GM23248 (cell line): ENCODE data around the gene C18orf32. TPM values are rescaled to one million over a fixed set of nuclear protein-coding genes. Genes with fewer than 3 reads are reported as not detected.

Experiments used
- DNase-seq: peaks from one replicate; pipeline ENCODE4 v3.0.0-alpha.2; 2015
- H2AFZ ChIP-seq: fragments of 200-600 bp; sonication (generic); 2 replicates; pipeline ENCODE4 v1.6.1; 2016; ENCODE audit warnings: antibody characterized with exemption
- H3F3A ChIP-seq: fragments of 200-600 bp; sonication (generic); 2 replicates; pipeline ENCODE4 v1.6.1; 2016; ENCODE audit warnings: mild to moderate bottlenecking, antibody characterized with exemption, mixed run types; ENCODE audit not compliant: insufficient read depth
- H3K27ac ChIP-seq: fragments of 200-600 bp; sonication (generic); 2 replicates; pipeline ENCODE4 v1.5.1; 2016; ENCODE audit warnings: mild to moderate bottlenecking
- H3K27me3 ChIP-seq: fragments of 200-600 bp; sonication (generic); replicated peaks from 2 replicates; pipeline ENCODE4 v1.6.1; 2016; ENCODE audit warnings: mild to moderate bottlenecking; ENCODE audit not compliant: insufficient read depth
- H3K36me3 ChIP-seq: fragments of 200-600 bp; sonication (generic); 2 replicates; pipeline ENCODE4 v1.6.1; 2016; ENCODE audit warnings: low read depth, mild to moderate bottlenecking
- H3K4me1 ChIP-seq: fragments of 200-600 bp; sonication (generic); 2 replicates; pipeline ENCODE4 v1.6.1; 2016; ENCODE audit warnings: mild to moderate bottlenecking; ENCODE audit not compliant: insufficient read depth
- H3K4me2 ChIP-seq: fragments of 200-600 bp; sonication (generic); one replicate; pipeline ENCODE4 v1.6.1; 2016; ENCODE audit warnings: mild to moderate bottlenecking; ENCODE audit not compliant: unreplicated experiment
- H3K4me3 ChIP-seq: fragments of 200-600 bp; sonication (generic); 2 replicates; pipeline ENCODE4 v1.5.1; 2016; ENCODE audit warnings: mild to moderate bottlenecking
- H3K79me2 ChIP-seq: fragments of 200-600 bp; sonication (generic); 2 replicates; pipeline ENCODE4 v1.6.1; 2016; ENCODE audit warnings: mild to moderate bottlenecking; ENCODE audit not compliant: insufficient read depth
- H3K9ac ChIP-seq: fragments of 200-600 bp; sonication (generic); 2 replicates; pipeline ENCODE4 v1.6.1; 2016; ENCODE audit warnings: mild to moderate bottlenecking
- H3K9me2 ChIP-seq: fragments of 200-600 bp; sonication (generic); 2 replicates; pipeline ENCODE4 v1.6.1; 2016; ENCODE audit warnings: mixed run types, mild to moderate bottlenecking, moderate library complexity; ENCODE audit not compliant: insufficient read depth
- H3K9me3 ChIP-seq: fragments of 200-600 bp; sonication (generic); one replicate; pipeline ENCODE4 v1.6.1; 2017; ENCODE audit warnings: low read depth
- H4K20me1 ChIP-seq: fragments of 200-600 bp; sonication (generic); 2 replicates; pipeline ENCODE4 v1.6.0; 2016; ENCODE audit not compliant: insufficient read depth
- EZH2 ChIP-seq: fragments of 200-600 bp; sonication (generic); IDR thresholded peaks from 2 replicates; pipeline ENCODE4 v1.6.1; 2018; ENCODE audit warnings: antibody characterized with exemption, mild to moderate bottlenecking; ENCODE audit not compliant: insufficient read depth, poor library complexity, severe bottlenecking
- EZH2phosphoT487 ChIP-seq: fragments of 200-600 bp; sonication (generic); IDR thresholded peaks from 2 replicates; pipeline ENCODE4 v1.6.1; 2018; ENCODE audit warnings: antibody characterized with exemption, moderate library complexity, mild to moderate bottlenecking, low read depth; ENCODE audit not compliant: insufficient read depth
- WGBS, 2 experiments: methylation state at CpG; one replicate each; pipeline ENCODE4 v1.1.6; 2015 to 2017; ENCODE audit warnings: low lambda C conversion rate in 2 of 2, low coverage in 1 of 2; ENCODE audit errors: missing lambda C conversion rate in 2 of 2; 5-methylcytosine and 5-hydroxymethylcytosine counted together
- in situ Hi-C: fragments of 300-500 bp; cut with MboI; formaldehyde crosslinking; loops from 2 replicates; pipeline ENCODE4 v1.15.0; 2020
- polyA plus RNA-seq: library from polyadenylated mRNA; unstranded; fragments of >200 nt; fragmentation: Nextera tagmentation; extraction: Ambion mirVana; gene quantifications from 2 replicates; pipeline ENCODE4 v1.2.1, GENCODE V29; 2016
- total RNA-seq: library from RNA; depleted of rRNA; stranded (reverse); fragments of >200 nt; shearing (Covaris generic); gene quantifications from 2 replicates; pipeline ENCODE4 v1.2.3, GENCODE V29; 2014; rRNA removed

Gene C18orf32
- total RNA-seq (26.6 and 43.7 TPM in 2 replicates), polyA plus RNA-seq (77.0 and 78.2 TPM in 2 replicates)

- in situ Hi-C loops, result no loop called here
- WGBS, 2 experiments, result 4 to 7% methylated on average over 43 to 69 of the region's 69 CpGs
These were observed at the start of gene C18orf32 for GRCh38 chr18:49486953-49487710. Gene C18orf32, minus strand, starts transcription at chr18:49487234. Its CDS starts 3,486 bp downstream, at chr18:49483748.

GRCh38 chr18:49534846-49535601 is 48.0 kb upstream of the C18orf32 start:
- no peaks in the 10 kb centered on the region for H3K4me1 ChIP-seq
- 83% methylated on average over 1 of the region's 1 CpG for WGBS, 2 experiments
- H3F3A ChIP-seq, result no peaks in the 10 kb centered on the region
- DNase-seq, result no peak
- no peaks in the 10 kb centered on the region for H3K79me2 ChIP-seq
- H3K27ac ChIP-seq, result no peak overlapping the region
- H2AFZ ChIP-seq, result no peak overlapping the region
- no peak for TF ChIP-seq EZH2
- no peak for TF ChIP-seq EZH2phosphoT487
- H4K20me1 ChIP-seq, result no peaks in the 10 kb centered on the region
- no peak overlapping the region for H3K4me3 ChIP-seq
- H3K4me2 ChIP-seq, result no peak overlapping the region
- H3K36me3 ChIP-seq, result no peaks in the 10 kb centered on the region
- H3K9ac ChIP-seq, result no peak overlapping the region
- no peaks in the 10 kb centered on the region for H3K9me3 ChIP-seq
- H3K27me3 ChIP-seq, result no peaks in the 10 kb centered on the region
- in situ Hi-C loops, result no loop called here
- no peaks in the 10 kb centered on the region for H3K9me2 ChIP-seq

More at GRCh38 chr18:49486953-49487710, at the start of gene C18orf32:
- H3K9me2 ChIP-seq, result no peaks in the 10 kb centered on the region
- peaks cover 2% of the 10 kb centered on the region; the same call in 1 of the 2 replicates for H4K20me1 ChIP-seq
- peak within 1 kb of the TSS; percentile 95 for H3K4me3 ChIP-seq
- peaks cover 72% of the 10 kb centered on the region for H3K79me2 ChIP-seq
- no peak for TF ChIP-seq EZH2phosphoT487
- no peak for TF ChIP-seq EZH2
- peak; percentile 97 for DNase-seq
- peak within 1 kb of the TSS; percentile 91 for H3K9ac ChIP-seq
- peaks cover 56% of the 10 kb centered on the region for H3F3A ChIP-seq
- H3K4me1 ChIP-seq, result peaks cover 27% of the 10 kb centered on the region
- H3K36me3 ChIP-seq, result peaks cover 53% of the 10 kb centered on the region
- H3K27ac ChIP-seq, result peak within 1 kb of the TSS; percentile 97
- peak within 1 kb of the TSS; percentile 99 for H3K4me2 ChIP-seq
- peak within 1 kb of the TSS; percentile 85 for H2AFZ ChIP-seq
- H3K9me3 ChIP-seq, result no peaks in the 10 kb centered on the region
- H3K27me3 ChIP-seq, result no peaks in the 10 kb centered on the region

DNA sequence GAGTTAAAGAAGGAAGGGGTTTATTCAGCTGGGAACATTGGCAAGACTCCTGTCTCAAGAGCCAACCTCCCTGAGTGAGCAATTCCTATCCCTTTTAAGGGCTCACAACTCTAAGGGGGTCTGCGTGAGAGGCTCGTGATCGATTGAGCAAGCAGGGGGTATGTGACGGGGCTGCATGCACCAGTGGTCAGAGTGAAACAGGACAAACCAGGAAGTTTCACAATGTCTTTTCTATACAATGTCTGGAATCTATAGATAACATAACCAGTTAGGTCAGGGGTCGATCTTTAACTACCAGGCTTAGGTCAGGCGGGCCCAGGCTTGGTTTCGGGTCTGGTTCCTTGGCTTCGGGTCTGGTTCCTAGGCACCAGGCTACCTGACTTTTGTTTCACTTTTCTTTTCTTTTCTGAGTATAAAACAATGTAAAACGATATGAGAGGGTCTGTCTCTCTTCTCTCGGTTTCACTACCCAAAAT is 44.7 kb upstream of the C18orf32 start:
- H3K9me3 ChIP-seq, result no peaks in the 10 kb centered on the region
- 77 to 81% methylated on average over 10 of the region's 10 CpGs for WGBS, 2 experiments
- in situ Hi-C loops, result no loop called here
- no peaks in the 10 kb centered on the region for H4K20me1 ChIP-seq
- H3K79me2 ChIP-seq, result no peaks in the 10 kb centered on the region
- H3K4me2 ChIP-seq, result no peak overlapping the region
- no peaks in the 10 kb centered on the region for H3K9me2 ChIP-seq
- no peak overlapping the region for H3K9ac ChIP-seq
- H3K36me3 ChIP-seq, result no peaks in the 10 kb centered on the region
- no peak for DNase-seq
- no peak for TF ChIP-seq EZH2
- TF ChIP-seq EZH2phosphoT487, result no peak
- H3F3A ChIP-seq, result no peaks in the 10 kb centered on the region
- no peak overlapping the region for H2AFZ ChIP-seq
- no peak overlapping the region for H3K4me3 ChIP-seq
- H3K27me3 ChIP-seq, result no peaks in the 10 kb centered on the region
- H3K27ac ChIP-seq, result no peak overlapping the region
- H3K4me1 ChIP-seq, result no peaks in the 10 kb centered on the region

- no peak overlapping the region for H3K9ac ChIP-seq
- H3K4me2 ChIP-seq, result no peak overlapping the region
- no peaks in the 10 kb centered on the region for H4K20me1 ChIP-seq
- H3K4me3 ChIP-seq, result no peak overlapping the region
- no peaks in the 10 kb centered on the region for H3K4me1 ChIP-seq
- no peak for TF ChIP-seq EZH2phosphoT487
- TF ChIP-seq EZH2, result no peak
- no peaks in the 10 kb centered on the region for H3K27me3 ChIP-seq
- no peaks in the 10 kb centered on the region for H3F3A ChIP-seq
- no peak for DNase-seq
- 28 to 33% methylated on average over 3 of the region's 3 CpGs for WGBS, 2 experiments
- H3K36me3 ChIP-seq, result no peaks in the 10 kb centered on the region
- no peaks in the 10 kb centered on the region for H3K79me2 ChIP-seq
- H3K27ac ChIP-seq, result no peak overlapping the region
- no peak overlapping the region for H2AFZ ChIP-seq
- in situ Hi-C loops, result no loop called here
- no peaks in the 10 kb centered on the region for H3K9me2 ChIP-seq
- H3K9me3 ChIP-seq, result no peaks in the 10 kb centered on the region
These were observed 42.6 kb upstream of the C18orf32 start for GRCh38 chr18:49529596-49529995.
